Raji (cell line): Measurements from ENCODE around the gene C1QTNF8.

ENCODE experiments used
- POLR2A ChIP-seq: IDR thresholded peaks from 2 replicates; pipeline ENCODE4 v1.6.1; 2011; ENCODE audit warnings: low read depth, low read length, control low read depth; ENCODE audit not compliant: insufficient read depth

Gene C1QTNF8

DNA sequence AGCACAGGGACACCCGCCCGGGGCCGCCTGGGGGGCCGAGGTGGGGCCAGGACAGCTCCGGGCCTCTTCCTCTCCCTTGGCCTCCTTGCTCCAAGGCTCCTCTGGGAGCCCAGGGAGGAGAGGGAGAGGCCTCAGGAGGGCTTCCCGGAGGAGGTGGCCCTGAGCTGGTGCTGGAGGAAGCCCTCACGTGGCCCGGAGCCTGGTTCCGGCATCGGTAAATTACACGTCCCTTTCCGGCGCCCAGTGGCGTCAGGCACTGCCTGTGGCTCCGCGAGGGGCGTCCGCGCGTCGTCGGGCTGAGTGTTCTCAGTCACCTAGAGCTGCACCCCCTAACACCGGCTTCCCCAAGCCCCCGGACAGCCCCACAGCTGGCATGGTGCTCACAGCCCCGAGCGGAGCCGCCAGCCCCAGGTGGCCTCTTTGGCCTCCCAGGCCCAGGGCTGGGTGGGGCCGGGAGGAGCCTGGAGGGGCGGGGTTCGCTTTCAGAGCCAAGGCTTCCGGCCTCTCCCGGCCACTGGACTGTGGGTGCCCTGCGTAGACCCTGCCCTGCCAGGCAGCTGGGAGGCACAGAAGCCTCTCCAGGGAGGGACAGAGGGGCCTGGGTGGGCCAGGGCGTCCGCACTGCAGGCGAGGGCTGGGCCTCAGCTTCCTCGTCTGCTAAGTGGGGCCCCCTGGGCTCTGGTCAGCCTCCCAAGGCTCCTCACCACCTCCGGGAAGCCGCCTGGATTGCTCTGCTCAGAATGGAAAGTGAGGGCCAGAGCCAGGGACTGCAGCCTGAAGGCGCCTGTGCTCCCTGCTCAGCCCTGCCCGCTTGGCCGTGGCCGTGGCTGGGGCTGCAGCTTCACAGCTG lies 51.4 kb downstream of the C1QTNF8 start:
- TF ChIP-seq POLR2A: no peak

DNA sequence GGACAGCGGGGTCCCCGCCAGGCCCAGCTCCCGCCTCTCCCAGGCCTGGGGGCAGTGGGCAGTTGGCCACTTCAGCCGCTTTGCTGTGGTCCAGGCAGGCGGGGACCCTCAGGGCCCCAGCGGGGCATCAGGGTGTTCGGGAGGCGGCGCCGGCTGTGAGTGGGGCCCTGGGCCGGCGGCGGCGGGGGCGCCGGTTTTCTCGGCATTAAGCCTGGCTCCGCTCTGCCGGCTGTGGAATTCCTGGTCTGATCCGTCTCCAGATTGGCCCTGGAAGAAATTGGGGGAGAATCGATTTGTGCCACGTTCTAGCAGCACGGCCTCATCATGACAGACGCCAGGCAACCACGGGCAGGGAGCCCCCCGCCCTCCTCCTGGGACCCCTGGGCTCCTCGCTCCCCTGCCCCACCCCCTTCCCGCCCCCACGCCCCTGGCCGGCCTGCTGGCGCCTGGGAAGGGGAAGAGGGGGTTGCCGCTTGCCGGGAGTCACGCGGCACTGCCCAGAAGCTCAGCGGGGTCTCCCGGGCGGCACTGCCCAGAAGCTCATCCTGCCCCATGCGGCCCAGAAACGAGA lies 52.1 kb downstream of the C1QTNF8 start:
- TF ChIP-seq POLR2A: no peak

DNA sequence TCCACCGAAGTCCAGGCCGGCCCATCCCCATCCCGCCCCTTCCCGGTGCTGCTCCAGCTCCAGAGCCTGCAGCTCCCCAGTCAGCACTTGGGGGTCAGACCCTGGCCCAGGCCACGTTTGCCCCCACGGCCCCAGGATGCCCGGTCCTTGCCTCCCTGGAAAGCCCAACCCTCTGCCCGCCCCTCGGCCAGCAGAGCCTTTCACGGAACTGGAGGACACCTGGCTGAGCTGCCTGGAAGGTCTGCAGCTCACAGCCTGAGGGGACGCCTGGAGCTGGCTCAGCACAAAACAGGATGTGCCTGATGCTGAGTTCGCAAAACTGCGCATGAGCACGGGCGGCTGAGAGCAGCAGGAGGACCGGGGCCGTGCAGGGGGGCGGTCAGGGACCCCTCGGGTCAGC lies 53.2 kb downstream of the C1QTNF8 start:
- no peak for TF ChIP-seq POLR2A

DNA sequence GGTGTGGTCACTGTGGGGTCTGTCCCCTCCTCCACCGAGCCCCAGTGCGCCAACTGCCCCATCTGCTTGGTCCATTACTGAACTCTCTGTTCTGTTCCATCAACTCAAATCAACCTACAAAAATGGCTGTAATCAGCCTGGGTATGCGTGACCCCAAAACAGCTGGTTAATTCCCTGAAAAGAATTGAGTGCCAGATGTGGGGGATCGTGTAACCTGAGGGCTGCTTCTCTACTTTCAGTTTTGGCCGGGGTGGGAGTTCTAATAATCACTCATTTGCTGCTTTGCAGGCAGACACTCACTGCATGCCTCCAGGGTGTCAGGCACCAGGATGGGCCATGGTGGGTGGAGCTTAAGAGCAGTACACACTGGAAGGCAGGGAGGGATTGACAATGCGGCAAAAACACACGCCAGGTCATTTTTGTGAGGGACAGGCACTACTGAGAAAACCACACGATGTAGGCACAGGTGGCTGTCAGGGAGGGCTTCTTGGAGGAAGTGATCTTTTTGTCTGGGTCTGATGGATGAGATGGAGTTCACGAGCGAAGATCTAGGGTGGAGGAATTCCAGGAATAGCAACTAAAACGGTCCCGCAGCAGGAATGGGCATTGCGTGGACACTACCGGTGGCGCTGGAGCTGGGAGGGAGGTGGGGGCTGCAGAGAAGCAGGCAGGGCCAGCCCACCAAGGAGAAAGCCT lies 53.8 kb downstream of the C1QTNF8 start:
- no peak for TF ChIP-seq POLR2A

DNA sequence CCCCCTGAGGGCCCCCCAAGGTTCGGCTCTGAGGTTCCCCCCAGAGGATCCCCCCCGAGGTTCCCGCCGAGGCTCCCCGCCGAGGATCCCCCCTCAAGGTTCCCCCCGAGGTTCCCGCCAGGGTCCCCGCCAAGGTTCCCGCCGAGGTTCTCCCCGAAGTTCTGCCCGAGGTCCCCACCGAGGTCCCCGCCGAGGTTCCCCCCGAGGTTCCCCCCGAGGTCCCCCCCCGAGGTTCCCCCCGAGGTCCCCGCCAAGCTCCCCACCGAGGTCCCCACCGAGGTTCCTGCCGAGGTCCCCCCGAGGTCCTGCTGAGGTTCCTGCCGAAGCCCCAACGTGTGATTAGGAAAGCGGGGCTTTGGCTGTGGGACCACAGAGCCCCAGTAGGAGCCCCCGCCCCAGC lies 55.7 kb downstream of the C1QTNF8 start:
- no peak for TF ChIP-seq POLR2A

DNA sequence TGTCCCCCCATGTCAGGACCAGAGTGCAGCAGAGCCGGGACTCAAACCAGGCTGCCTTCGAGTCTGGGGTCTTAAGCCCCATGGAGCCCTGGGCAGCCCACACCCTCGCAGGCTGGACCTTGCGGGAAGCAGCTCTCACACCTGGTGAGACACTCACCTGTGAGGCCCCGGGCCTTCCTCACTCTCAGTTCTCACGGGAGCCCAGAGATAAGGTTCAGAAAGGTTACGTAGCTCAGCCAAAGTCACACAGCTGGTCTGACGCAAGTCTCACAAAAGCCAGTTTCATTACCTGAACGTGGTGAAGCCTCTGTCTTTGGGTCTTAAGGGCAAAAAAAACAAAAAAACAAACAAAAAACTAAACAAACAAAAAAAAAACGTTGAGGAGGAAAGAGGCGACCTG lies 56.3 kb downstream of the C1QTNF8 start:
- TF ChIP-seq POLR2A: no peak

DNA sequence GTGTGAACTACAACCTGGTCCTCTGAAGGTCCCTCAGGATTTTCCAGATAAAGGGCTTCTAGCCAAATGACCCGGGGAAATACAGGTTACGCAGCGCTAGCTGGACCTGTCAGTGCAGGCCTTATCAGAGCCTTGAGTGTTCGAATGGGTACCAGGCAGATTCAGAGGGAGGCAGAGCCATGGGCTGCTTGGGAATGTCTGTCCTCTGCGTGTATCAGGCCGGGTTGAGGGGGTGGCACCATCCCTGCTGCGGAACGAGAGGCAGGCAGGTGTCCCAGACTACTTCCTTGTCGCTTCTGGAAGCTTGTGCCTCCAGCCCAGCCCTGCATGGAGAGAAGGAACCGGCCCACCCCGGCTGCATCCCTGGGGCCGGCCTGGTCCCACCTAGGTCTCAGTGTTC lies 57.1 kb downstream of the C1QTNF8 start:
- TF ChIP-seq POLR2A: no peak
